Measurements from ENCODE around the gene RALGAPB.

The RALGAPB gene

GRCh38 chr20:38558596-38559360 lies 86.1 kb downstream of the RALGAPB start:
- H3K4me2 ChIP-seq (ENCODE audit: insufficient read depth, low read length), result no peak overlapping the region
- H4K20me1 ChIP-seq (ENCODE audit: insufficient read depth, low read length), result no peaks in the 10 kb centered on the region
- no peaks in the 10 kb centered on the region for H3K9me3 ChIP-seq (ENCODE audit: insufficient read depth, low read length, severe bottlenecking)
- H3K4me1 ChIP-seq (ENCODE audit: insufficient read depth, low read length), result no peaks in the 10 kb centered on the region
- H3K79me2 ChIP-seq (ENCODE audit: insufficient read depth, low read length), result no peaks in the 10 kb centered on the region
- H2AFZ ChIP-seq (ENCODE audit: low read depth, low read length), result no peak overlapping the region
- H3K27ac ChIP-seq (ENCODE audit: low read length), result no peak overlapping the region
- H3K27me3 ChIP-seq (ENCODE audit: insufficient read depth, low read length, poor library complexity), result no peaks in the 10 kb centered on the region
- H3K36me3 ChIP-seq (ENCODE audit: insufficient read depth, low read length), result peaks cover 91% of the 10 kb centered on the region
- TF ChIP-seq EZH2 (IDR thresholded peaks at IDR 0.05; ENCODE audit: borderline replicate concordance, low read depth, low read length, severe bottlenecking) (no peak), CTCF (IDR thresholded peaks at IDR 0.05; ENCODE audit: borderline replicate concordance, extremely low read depth, low read length, poor library complexity, severe bottlenecking) (no peak)
- no peak overlapping the region for H3K4me3 ChIP-seq (ENCODE audit: low read depth in 1 of 2, low read length in 2 of 2)
- no peak for DNase-seq
- H3K9ac ChIP-seq (ENCODE audit: low read depth, low read length), result no peak overlapping the region
- ATAC-seq (ENCODE audit: insufficient read depth, low read depth), result no peak

GRCh38 chr20:38559764-38560163 lies 87.1 kb downstream of the RALGAPB start:
- Histone ChIP-seq H3K4me1 (ENCODE audit: insufficient read depth, low read length) (no peaks in the 10 kb centered on the region), H3K9me3 (ENCODE audit: insufficient read depth, low read length, severe bottlenecking) (no peaks in the 10 kb centered on the region), H3K36me3 (ENCODE audit: insufficient read depth, low read length) (peaks cover 85% of the 10 kb centered on the region), H2AFZ (ENCODE audit: low read depth, low read length) (no peak overlapping the region), H3K27ac (ENCODE audit: low read length) (no peak overlapping the region), H3K4me3 (ENCODE audit: low read depth in 1 of 2, low read length in 2 of 2) (no peak overlapping the region), H3K27me3 (ENCODE audit: insufficient read depth, low read length, poor library complexity) (no peaks in the 10 kb centered on the region), H3K9ac (ENCODE audit: low read depth, low read length) (no peak overlapping the region), H4K20me1 (ENCODE audit: insufficient read depth, low read length) (no peaks in the 10 kb centered on the region), H3K79me2 (ENCODE audit: insufficient read depth, low read length) (no peaks in the 10 kb centered on the region), H3K4me2 (ENCODE audit: insufficient read depth, low read length) (no peak overlapping the region)
- ATAC-seq (ENCODE audit: insufficient read depth, low read depth) (no peak), DNase-seq (no peak)
- TF ChIP-seq EZH2 (IDR thresholded peaks at IDR 0.05; ENCODE audit: borderline replicate concordance, low read depth, low read length, severe bottlenecking) (no peak), CTCF (IDR thresholded peaks at IDR 0.05; ENCODE audit: borderline replicate concordance, extremely low read depth, low read length, poor library complexity, severe bottlenecking) (no peak)

- no peak overlapping the region for H2AFZ ChIP-seq (ENCODE audit: low read depth, low read length)
- H3K79me2 ChIP-seq (ENCODE audit: insufficient read depth, low read length), result no peaks in the 10 kb centered on the region
- no peak overlapping the region for H3K4me3 ChIP-seq (ENCODE audit: low read depth in 1 of 2, low read length in 2 of 2)
- TF ChIP-seq CTCF (IDR thresholded peaks at IDR 0.05; ENCODE audit: borderline replicate concordance, extremely low read depth, low read length, poor library complexity, severe bottlenecking), result no peak
- no peak for TF ChIP-seq EZH2 (IDR thresholded peaks at IDR 0.05; ENCODE audit: borderline replicate concordance, low read depth, low read length, severe bottlenecking)
- H4K20me1 ChIP-seq (ENCODE audit: insufficient read depth, low read length), result no peaks in the 10 kb centered on the region
- H3K9ac ChIP-seq (ENCODE audit: low read depth, low read length), result no peak overlapping the region
- peaks cover 76% of the 10 kb centered on the region for H3K36me3 ChIP-seq (ENCODE audit: insufficient read depth, low read length)
- no peaks in the 10 kb centered on the region for H3K27me3 ChIP-seq (ENCODE audit: insufficient read depth, low read length, poor library complexity)
- no peaks in the 10 kb centered on the region for H3K9me3 ChIP-seq (ENCODE audit: insufficient read depth, low read length, severe bottlenecking)
- no peak overlapping the region for H3K4me2 ChIP-seq (ENCODE audit: insufficient read depth, low read length)
- no peaks in the 10 kb centered on the region for H3K4me1 ChIP-seq (ENCODE audit: insufficient read depth, low read length)
- DNase-seq (no peak), ATAC-seq (ENCODE audit: insufficient read depth, low read depth) (no peak)
- no peak overlapping the region for H3K27ac ChIP-seq (ENCODE audit: low read length)
Measured at GRCh38 chr20:38563802-38564431, 91.3 kb downstream of the RALGAPB start.

All from DND-41 (cell line).